ACHN (cell line): ENCODE results near the gene AFAP1.
"Not testable (repeated sequence)": the region's sequence is repeated elsewhere in the genome, so short reads cannot be mapped to it uniquely, and the experiment has no call there.

Experiments
- DNase-seq: peaks from one replicate; pipeline ENCODE4 v3.0.0-alpha.2; 2015
- in situ Hi-C: cut with HindIII; loops from 2 replicates; pipeline ENCODE4 v1.10.0; 2017; ENCODE audit warnings: low sequenced_read_pairs, low pct_ligation_motif_present, low pct_unique_long_range_greater_than_20kb

Gene AFAP1

GRCh38 chr4:7955393-7955792 is 15.7 kb upstream of the AFAP1 start:
- in situ Hi-C loops: no loop called here
- no peak for DNase-seq

GRCh38 chr4:7952615-7953014 is 13.0 kb upstream of the AFAP1 start:
- in situ Hi-C loops: no loop called here
- DNase-seq: no peak

- DNase-seq: no peak
- in situ Hi-C loops: no loop called here
Observed at GRCh38 chr4:7950301-7951092, 10.8 kb upstream of the AFAP1 start.

- in situ Hi-C loops: loop anchor here (25.0 kb wide), 1 partner anchor 137 kb away; no protein-coding TSS in a partner anchor
- no peak for DNase-seq
Observed at GRCh38 chr4:7949759-7950158, 10.1 kb upstream of the AFAP1 start.

GRCh38 chr4:7947927-7948326 is 8.3 kb upstream of the AFAP1 start:
- DNase-seq: no peak
- in situ Hi-C loops: loop anchor here (25.0 kb wide), 1 partner anchor 136 kb away; no protein-coding TSS in a partner anchor

GRCh38 chr4:7945709-7946380 is 6.2 kb upstream of the AFAP1 start:
- DNase-seq: no peak
- in situ Hi-C loops: loop anchor here (25.0 kb wide), 1 partner anchor 134 kb away; no protein-coding TSS in a partner anchor

- peak; percentile 57 for DNase-seq
- in situ Hi-C loops: loop anchor here (25.0 kb wide), 1 partner anchor 132 kb away; no protein-coding TSS in a partner anchor
Observed at GRCh38 chr4:7944599-7945220, 5.0 kb upstream of the AFAP1 start.

- DNase-seq: not testable (repeated sequence)
- in situ Hi-C loops: loop anchor here (25.0 kb wide), 1 partner anchor 131 kb away; no protein-coding TSS in a partner anchor
Observed at GRCh38 chr4:7943688-7944087, 4.0 kb upstream of the AFAP1 start.

- in situ Hi-C loops: loop anchor here (25.0 kb wide), 1 partner anchor 131 kb away; no protein-coding TSS in a partner anchor
- DNase-seq: no peak
Observed at GRCh38 chr4:7943211-7943610, 3.5 kb upstream of the AFAP1 start.

GRCh38 chr4:7941965-7942496 is 2.4 kb upstream of the AFAP1 start:
- in situ Hi-C loops: loop anchor here (25.0 kb wide), 1 partner anchor 130 kb away; no protein-coding TSS in a partner anchor
- DNase-seq: no peak

GRCh38 chr4:7941111-7941964 is 1.7 kb upstream of the AFAP1 start:
- peak; percentile 78 for DNase-seq
- in situ Hi-C loops: loop anchor here (25.0 kb wide), 1 partner anchor 129 kb away; no protein-coding TSS in a partner anchor

- in situ Hi-C loops: loop anchor here (25.0 kb wide), 1 partner anchor 126 kb away; no protein-coding TSS in a partner anchor
- peak; percentile 41 for DNase-seq
Observed at GRCh38 chr4:7938609-7939376, 868 bp downstream of the AFAP1 start.

- no peak for DNase-seq
- in situ Hi-C loops: loop anchor here (25.0 kb wide), 1 partner anchor 126 kb away; no protein-coding TSS in a partner anchor
Observed at GRCh38 chr4:7938266-7938608, 1.4 kb downstream of the AFAP1 start.

GRCh38 chr4:7937006-7937405 is 2.7 kb downstream of the AFAP1 start:
- in situ Hi-C loops: loop anchor here (25.0 kb wide), 1 partner anchor 125 kb away; no protein-coding TSS in a partner anchor
- no peak for DNase-seq

- in situ Hi-C loops: loop anchor here (25.0 kb wide), 1 partner anchor 122 kb away; no protein-coding TSS in a partner anchor
- no peak for DNase-seq
Observed at GRCh38 chr4:7933651-7934510, 5.8 kb downstream of the AFAP1 start.

- DNase-seq: no peak
- in situ Hi-C loops: loop anchor here (25.0 kb wide), 1 partner anchor 120 kb away; no protein-coding TSS in a partner anchor
Observed at GRCh38 chr4:7932287-7932686, 7.4 kb downstream of the AFAP1 start.
